Endothelial cell of umbilical vein (primary cell): Measurements from ENCODE around the gene ERAP2. TPM values are rescaled to one million over a fixed set of nuclear protein-coding genes. Genes with fewer than 3 reads are reported as not detected.

ENCODE experiments used
- BruUV-seq: library from RNA; stranded (reverse); fragments of 400-500 nt; replicated peaks from 2 replicates; lab custom pipeline; 2021; lab: Mats Ljungman, UMichigan
- CTCF ChIA-PET: fragments of 300-600, 350-600 bp; sonication (Branson Sonifier 250); formaldehyde crosslinking; loops from one replicate; lab custom pipeline; 2021; ENCODE audit warnings: antibody characterized with exemption, inconsistent platforms; lab: Charles Lee
- POLR2A ChIA-PET: fragments of 300-600, 350-600 bp; sonication (Branson Sonifier 250); formaldehyde crosslinking; loops from one replicate; lab custom pipeline; 2021; ENCODE audit warnings: antibody characterized with exemption, inconsistent platforms; lab: Charles Lee
- DNase-seq: peaks from one replicate; pipeline ENCODE4 v3.0.0-alpha.2; 2011; ENCODE audit warnings: low read depth, low spot score
- FAIRE-seq: peaks from 2 replicates; lab custom pipeline; 2011; peaks lifted over from hg19 to GRCh38; lab: Jason Lieb, UNC
- H2AFZ ChIP-seq: 2 replicates; pipeline ENCODE4 v1.6.0; 2012; ENCODE audit warnings: low read depth, low read length, control low read depth, inconsistent platforms
- H3K27ac ChIP-seq: 2 replicates; pipeline ENCODE4 v1.5.1; 2011; ENCODE audit warnings: low read depth, mild to moderate bottlenecking, control low read depth, low read length, moderate library complexity; ENCODE audit not compliant: insufficient read depth
- H3K27me3 ChIP-seq, 2 experiments: 2 replicates each; pipeline versions ENCODE4 v1.6.0 to v1.6.1; 2011; ENCODE audit warnings: low read length in 2 of 2, mixed read lengths in 1 of 2; ENCODE audit not compliant: control insufficient read depth in 2 of 2, insufficient read depth in 2 of 2
- H3K36me3 ChIP-seq, 2 experiments: 2 replicates in 1 of 2; 3 replicates in 1 of 2; pipeline ENCODE4 v1.5.1; 2011; ENCODE audit warnings: low read length in 2 of 2, mild to moderate bottlenecking in 1 of 2, moderate library complexity in 1 of 2; ENCODE audit not compliant: control insufficient read depth in 2 of 2, insufficient read depth in 2 of 2; ENCODE audit errors: extremely low read depth in 1 of 2
- H3K4me1 ChIP-seq: 3 replicates; pipeline ENCODE4 v1.5.1; 2011; ENCODE audit warnings: mild to moderate bottlenecking, low read length; ENCODE audit not compliant: control insufficient read depth, insufficient read depth; ENCODE audit errors: extremely low read depth
- H3K4me2 ChIP-seq: 2 replicates; pipeline ENCODE4 v1.6.1; 2011; ENCODE audit warnings: low read length, control low read depth, mixed read lengths; ENCODE audit not compliant: insufficient read depth
- H3K4me3 ChIP-seq, 3 experiments: fragments of 200-600 bp in 1 of 3; sonication (generic), shearing (Covaris generic) in 1 of 3; replicated peaks in 1 of 3; 2 replicates each; pipeline ENCODE4 v1.5.1; 2011 to 2016; ENCODE audit warnings: control low read depth in 3 of 3, low read length in 3 of 3, mild to moderate bottlenecking in 2 of 3, inconsistent platforms in 1 of 3, low read depth in 1 of 3, moderate library complexity in 1 of 3; ENCODE audit not compliant: insufficient read depth in 1 of 3
- H3K79me2 ChIP-seq: 2 replicates; pipeline ENCODE4 v1.6.0; 2012; ENCODE audit warnings: low read length, inconsistent platforms; ENCODE audit not compliant: control insufficient read depth, insufficient read depth
- H3K9ac ChIP-seq: replicated peaks from 2 replicates; pipeline ENCODE3; 2011; ENCODE audit warnings: low read length, control low read depth; ENCODE audit not compliant: insufficient read depth; ENCODE audit errors: extremely low read depth
- H3K9me1 ChIP-seq: replicated peaks from 3 replicates; pipeline ENCODE4 v1.6.0; 2011; ENCODE audit warnings: mild to moderate bottlenecking, low read length; ENCODE audit not compliant: control insufficient read depth, insufficient read depth; ENCODE audit errors: extremely low read depth
- H3K9me3 ChIP-seq: replicated peaks from 2 replicates; pipeline ENCODE4 v1.5.1; 2012; ENCODE audit warnings: low read length, inconsistent platforms; ENCODE audit not compliant: control insufficient read depth, insufficient read depth
- H4K20me1 ChIP-seq: replicated peaks from 2 replicates; pipeline ENCODE3; 2011; ENCODE audit warnings: mild to moderate bottlenecking, low read length; ENCODE audit not compliant: control insufficient read depth, insufficient read depth; ENCODE audit errors: extremely low read depth
- EZH2 ChIP-seq: IDR thresholded peaks from 2 replicates; pipeline ENCODE4 v1.6.1; 2012; ENCODE audit warnings: borderline replicate concordance, low read depth, mild to moderate bottlenecking, moderate library complexity, low read length, inconsistent platforms; ENCODE audit not compliant: severe bottlenecking
- FOS ChIP-seq: IDR thresholded peaks from 2 replicates; pipeline ENCODE4 v1.6.1; 2011; ENCODE audit warnings: mild to moderate bottlenecking, low read length, moderate library complexity, borderline replicate concordance; ENCODE audit not compliant: insufficient read depth
- GATA2 ChIP-seq: IDR thresholded peaks from 2 replicates; pipeline ENCODE4 v1.7.0; 2011; ENCODE audit warnings: low read depth, mild to moderate bottlenecking, moderate library complexity, mixed read lengths, low read length; ENCODE audit not compliant: insufficient read length, insufficient read depth
- JUN ChIP-seq: IDR thresholded peaks from 2 replicates; pipeline ENCODE4 v1.6.1; 2011; ENCODE audit warnings: borderline replicate concordance, low read depth; ENCODE audit not compliant: insufficient read length, insufficient read depth
- MYC ChIP-seq: IDR thresholded peaks from one replicate; pipeline ENCODE4 v1.6.1; 2011; ENCODE audit warnings: mild to moderate bottlenecking, low read depth, low read length
- POLR2A ChIP-seq: IDR thresholded peaks from 2 replicates; pipeline ENCODE4 v1.6.1; 2012; ENCODE audit warnings: low read depth, mild to moderate bottlenecking, control low read depth, low read length
- POLR2AphosphoS5 ChIP-seq: IDR thresholded peaks from 2 replicates; pipeline ENCODE4 v1.6.1; 2012; ENCODE audit warnings: low read depth, mild to moderate bottlenecking, control low read depth, low read length, moderate library complexity; ENCODE audit not compliant: insufficient read depth
- dilution Hi-C: fragments of 300-500 bp; cut with MboI; formaldehyde crosslinking; loops from one replicate; pipeline ENCODE4 v1.15.0; 2019; ENCODE audit warnings: low sequenced_read_pairs; ENCODE audit not compliant: extremely low pct_ligation_motif_present
- intact Hi-C: fragments of 100-400 bp; cut with micrococcal nuclease; formaldehyde crosslinking; loops from one replicate; pipeline ENCODE4 v1.10.0; 2022
- polyA plus RNA-seq, 4 experiments: library from polyadenylated mRNA; depleted of rRNA in 3 of 4; stranded (reverse) in 3 of 4; unstranded in 1 of 4; fragments of >200 nt; gene quantifications; 2 replicates each; pipeline versions ENCODE4 v1.2.1 to v1.2.3, GENCODE V29; 2011 to 2012; ENCODE audit warnings: missing spikeins in 1 of 4
- total RNA-seq: library from RNA; stranded (reverse); gene quantifications from 2 replicates; pipeline ENCODE4 v1.2.3, GENCODE V29; 2021
- TF ChIP-seq, protein P1 (sequence below): IDR thresholded peaks from 2 replicates; pipeline ENCODE4 v1.6.1; 2011; ENCODE audit not compliant: insufficient read depth, insufficient read length
- TF ChIP-seq, protein P2 (sequence below), 2 donors: IDR thresholded peaks; 1 replicate in 1 of 2; 2 replicates in 1 of 2; pipeline ENCODE4 v1.5.1; 2011; ENCODE audit warnings: low read length in 2 of 2, mild to moderate bottlenecking in 2 of 2, moderate library complexity in 2 of 2, control low read depth in 1 of 2, inconsistent platforms in 1 of 2, low read depth in 1 of 2; ENCODE audit not compliant: insufficient read depth in 1 of 2; ENCODE audit errors: extremely low read depth in 1 of 2

ERAP2 gene
- total and polyA plus RNA-seq, 2 donors (not counting 3 experiments of a cell fraction or from before 2014, with no cell fraction given) = 3.1 to 10.0 TPM

DNA sequence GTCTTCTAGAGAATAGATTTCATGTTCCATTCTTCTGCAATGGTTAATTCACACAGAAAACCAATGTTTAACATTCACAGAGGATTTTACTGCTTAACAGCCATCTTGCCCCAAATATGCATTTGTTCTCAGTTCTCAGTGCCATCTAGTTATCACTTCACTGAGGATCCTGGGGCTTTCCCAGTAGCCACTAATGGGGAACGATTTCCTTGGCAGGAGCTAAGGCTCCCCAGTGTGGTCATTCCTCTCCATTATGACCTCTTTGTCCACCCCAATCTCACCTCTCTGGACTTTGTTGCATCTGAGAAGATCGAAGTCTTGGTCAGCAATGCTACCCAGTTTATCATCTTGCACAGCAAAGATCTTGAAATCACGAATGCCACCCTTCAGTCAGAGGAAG lies 3.4 kb downstream of the ERAP2 start:
- CTCF ChIA-PET = interaction anchor here (1.0 to 1.1 kb wide), 2 partner anchors 127 to 263 kb away, joined by 3 read pairs; partner anchors contain the start of gene LIX1
- no peaks in the 10 kb centered on the region for H3K9me1 ChIP-seq
- H3K4me1 ChIP-seq = peaks cover 45% of the 10 kb centered on the region
- DNase-seq = no peak
- POLR2A ChIA-PET = no interaction called here
- no peak overlapping the region for H2AFZ ChIP-seq
- no peaks in the 10 kb centered on the region for H3K27me3 ChIP-seq
- no TSS peak for BruUV-seq
- TF ChIP-seq POLR2AphosphoS5 (no peak), POLR2A (no peak), GATA2 (no peak), FOS (no peak), MYC (no peak), EZH2 (no peak), JUN (no peak)
- TF ChIP-seq, protein P1, sequence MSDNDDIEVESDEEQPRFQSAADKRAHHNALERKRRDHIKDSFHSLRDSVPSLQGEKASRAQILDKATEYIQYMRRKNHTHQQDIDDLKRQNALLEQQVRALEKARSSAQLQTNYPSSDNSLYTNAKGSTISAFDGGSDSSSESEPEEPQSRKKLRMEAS = no peak
- TF ChIP-seq, protein P2, sequence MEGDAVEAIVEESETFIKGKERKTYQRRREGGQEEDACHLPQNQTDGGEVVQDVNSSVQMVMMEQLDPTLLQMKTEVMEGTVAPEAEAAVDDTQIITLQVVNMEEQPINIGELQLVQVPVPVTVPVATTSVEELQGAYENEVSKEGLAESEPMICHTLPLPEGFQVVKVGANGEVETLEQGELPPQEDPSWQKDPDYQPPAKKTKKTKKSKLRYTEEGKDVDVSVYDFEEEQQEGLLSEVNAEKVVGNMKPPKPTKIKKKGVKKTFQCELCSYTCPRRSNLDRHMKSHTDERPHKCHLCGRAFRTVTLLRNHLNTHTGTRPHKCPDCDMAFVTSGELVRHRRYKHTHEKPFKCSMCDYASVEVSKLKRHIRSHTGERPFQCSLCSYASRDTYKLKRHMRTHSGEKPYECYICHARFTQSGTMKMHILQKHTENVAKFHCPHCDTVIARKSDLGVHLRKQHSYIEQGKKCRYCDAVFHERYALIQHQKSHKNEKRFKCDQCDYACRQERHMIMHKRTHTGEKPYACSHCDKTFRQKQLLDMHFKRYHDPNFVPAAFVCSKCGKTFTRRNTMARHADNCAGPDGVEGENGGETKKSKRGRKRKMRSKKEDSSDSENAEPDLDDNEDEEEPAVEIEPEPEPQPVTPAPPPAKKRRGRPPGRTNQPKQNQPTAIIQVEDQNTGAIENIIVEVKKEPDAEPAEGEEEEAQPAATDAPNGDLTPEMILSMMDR (IDR thresholded peaks at IDR 0.05; ENCODE audit: extremely low read depth in 1 of 2, insufficient read depth in 1 of 2, low read depth in 1 of 2, low read length in 2 of 2) = no peak
- no peaks in the 10 kb centered on the region for H3K36me3 ChIP-seq
- H4K20me1 ChIP-seq = no peaks in the 10 kb centered on the region
- intact Hi-C loops (loop anchor here (1.0 to 5.0 kb wide), 4 partner anchors 56 to 1893 kb away; partner anchors contain the start of genes ERAP1, RGMB and RIOK2), dilution Hi-C loops (no loop called here)
- H3K9ac ChIP-seq = peak overlapping the region; percentile 40
- H3K9me3 ChIP-seq = no peaks in the 10 kb centered on the region
- peak overlapping the region; percentile 99 for H3K27ac ChIP-seq
- peaks cover 2% of the 10 kb centered on the region for H3K79me2 ChIP-seq
- FAIRE-seq = no peak
- H3K4me2 ChIP-seq = peak overlapping the region; percentile 74
- no peak overlapping the region for H3K4me3 ChIP-seq
